Measurements from ENCODE around the gene RAPGEF5.

DNA sequence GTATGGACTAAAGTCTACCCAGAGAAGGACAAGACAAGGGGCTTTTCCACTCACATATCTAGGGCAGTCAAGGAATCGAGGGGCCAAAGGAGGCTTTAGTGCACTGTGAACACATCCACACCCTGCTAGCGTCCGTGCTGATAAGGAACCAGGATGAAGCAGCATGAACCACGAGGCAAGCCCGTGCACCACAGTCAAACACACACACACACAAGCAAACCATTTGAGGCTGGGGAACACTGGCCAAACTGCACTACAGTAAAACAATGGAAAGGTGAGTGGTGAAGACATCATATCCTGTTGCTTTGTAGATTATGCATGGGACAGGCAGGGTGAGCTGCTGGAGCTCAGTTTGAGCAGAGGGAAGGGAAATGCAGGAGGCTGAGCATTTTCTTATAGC, 233.8 kb downstream of the RAPGEF5 start:
- TF ChIP-seq POLR2AphosphoS5 (IDR thresholded peaks at IDR 0.05; ENCODE audit: borderline replicate concordance, low read depth, low read length) (no peak), EZH2 (IDR thresholded peaks at IDR 0.05) (no peak), FOXP2 (optimal IDR thresholded peaks at IDR 0.05; ENCODE audit: control extremely low read depth, extremely low read length, insufficient read depth) (no peak)
